Effector CD8-positive, alpha-beta T cell (primary cell): ENCODE results near the gene ARHGEF1.
"Not testable (repeated sequence)": the region's sequence is repeated elsewhere in the genome, so short reads cannot be mapped to it uniquely, and the experiment has no call there.

ENCODE experiments used
- DNase-seq: peaks from one replicate; lab custom pipeline; 2025; lab: John Stamatoyannopoulos, UW

ARHGEF1 gene

GRCh38 chr19:41861846-41862245, 21.1 kb upstream of the ARHGEF1 start:
- DNase-seq: no peak

GRCh38 chr19:41862445-41862986, 20.5 kb upstream of the ARHGEF1 start:
- no peak for DNase-seq

GRCh38 chr19:41863209-41863931, 19.6 kb upstream of the ARHGEF1 start:
- no peak for DNase-seq

GRCh38 chr19:41864374-41864773, 18.6 kb upstream of the ARHGEF1 start:
- no peak for DNase-seq

GRCh38 chr19:41866284-41866683, 16.7 kb upstream of the ARHGEF1 start:
- DNase-seq: no peak

- no peak for DNase-seq
These were observed 14.6 kb upstream of the ARHGEF1 start for GRCh38 chr19:41868120-41868988.

- DNase-seq: no peak
These were observed 14.0 kb upstream of the ARHGEF1 start for GRCh38 chr19:41868989-41869300.

GRCh38 chr19:41869374-41869955, 13.5 kb upstream of the ARHGEF1 start:
- no peak for DNase-seq

- DNase-seq: no peak
These were observed 12.5 kb upstream of the ARHGEF1 start for GRCh38 chr19:41870401-41870873.

- DNase-seq: peak; percentile 11
These were observed 11.2 kb upstream of the ARHGEF1 start for GRCh38 chr19:41871573-41872383.

- DNase-seq: no peak
These were observed 10.6 kb upstream of the ARHGEF1 start for GRCh38 chr19:41872384-41872774.

- peak; percentile 57 for DNase-seq
These were observed 10.0 kb upstream of the ARHGEF1 start for GRCh38 chr19:41872775-41873647.

- not testable (repeated sequence) for DNase-seq
These were observed 7.0 kb upstream of the ARHGEF1 start for GRCh38 chr19:41875973-41876372.

- DNase-seq: no peak
These were observed 5.8 kb upstream of the ARHGEF1 start, which contains the start of gene CD79A for GRCh38 chr19:41876847-41877832. CD79A (plus strand) TSS chr19:41877279; CDS start chr19:41877305, 26 bp downstream.

- no peak for DNase-seq
These were observed 4.8 kb upstream of the ARHGEF1 start for GRCh38 chr19:41877916-41878905.

GRCh38 chr19:41879080-41879479, 3.9 kb upstream of the ARHGEF1 start:
- DNase-seq: no peak

GRCh38 chr19:41879670-41880328, 3.2 kb upstream of the ARHGEF1 start:
- DNase-seq: no peak

GRCh38 chr19:41880329-41880708, 2.7 kb upstream of the ARHGEF1 start:
- no peak for DNase-seq
